ENCODE data around the gene KCNN1. TPM values are rescaled to one million over a fixed set of nuclear protein-coding genes. Genes with fewer than 3 reads are reported as not detected.
A peak's percentile ranks its signal among the peaks of the same experiment; 100 is the strongest.

Gene KCNN1
- total RNA-seq, 1 experiment from 2014 or later = 9.2 TPM

DNA sequence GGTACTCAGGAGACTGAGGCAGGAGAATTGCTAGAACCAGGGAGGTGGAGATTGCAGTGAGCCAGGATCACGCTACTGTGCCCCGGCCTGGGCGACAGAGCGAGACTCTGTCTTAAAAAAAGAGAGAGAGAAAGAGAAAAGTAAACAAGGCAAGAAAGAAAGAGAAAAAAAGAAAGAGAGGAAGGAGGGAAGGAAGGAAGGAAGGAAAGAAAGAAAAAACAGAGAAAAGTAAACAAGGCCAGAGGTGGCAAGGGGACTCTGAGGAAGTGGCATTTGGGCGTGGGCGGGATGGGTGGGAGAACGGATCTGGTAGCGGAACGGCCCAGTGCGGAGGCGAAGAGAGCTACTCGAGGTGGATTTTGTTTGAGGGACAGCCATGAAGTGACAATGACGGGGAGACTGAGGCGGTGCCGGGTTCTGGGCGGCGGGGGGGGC, 33.6 kb downstream of the KCNN1 start:
- Histone ChIP-seq H4K91ac (ENCODE audit: insufficient read length, low read depth, low read length) (no peak overlapping the region), H3K9ac (ENCODE audit: extremely low read depth, insufficient read length, low read length) (no peak overlapping the region)
- TF ChIP-seq, protein P1, sequence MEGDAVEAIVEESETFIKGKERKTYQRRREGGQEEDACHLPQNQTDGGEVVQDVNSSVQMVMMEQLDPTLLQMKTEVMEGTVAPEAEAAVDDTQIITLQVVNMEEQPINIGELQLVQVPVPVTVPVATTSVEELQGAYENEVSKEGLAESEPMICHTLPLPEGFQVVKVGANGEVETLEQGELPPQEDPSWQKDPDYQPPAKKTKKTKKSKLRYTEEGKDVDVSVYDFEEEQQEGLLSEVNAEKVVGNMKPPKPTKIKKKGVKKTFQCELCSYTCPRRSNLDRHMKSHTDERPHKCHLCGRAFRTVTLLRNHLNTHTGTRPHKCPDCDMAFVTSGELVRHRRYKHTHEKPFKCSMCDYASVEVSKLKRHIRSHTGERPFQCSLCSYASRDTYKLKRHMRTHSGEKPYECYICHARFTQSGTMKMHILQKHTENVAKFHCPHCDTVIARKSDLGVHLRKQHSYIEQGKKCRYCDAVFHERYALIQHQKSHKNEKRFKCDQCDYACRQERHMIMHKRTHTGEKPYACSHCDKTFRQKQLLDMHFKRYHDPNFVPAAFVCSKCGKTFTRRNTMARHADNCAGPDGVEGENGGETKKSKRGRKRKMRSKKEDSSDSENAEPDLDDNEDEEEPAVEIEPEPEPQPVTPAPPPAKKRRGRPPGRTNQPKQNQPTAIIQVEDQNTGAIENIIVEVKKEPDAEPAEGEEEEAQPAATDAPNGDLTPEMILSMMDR (conservative IDR thresholded peaks at IDR 0.05) = no peak

More for the DNA sequence above, 33.6 kb downstream of the KCNN1 start:
- Mint-ChIP-seq H3K27me3 (ENCODE audit: low read depth) (peaks cover 33% of the 10 kb centered on the region), H3K4me1 (peaks cover 6 to 13% of the 10 kb centered on the region in 2 experiments), H3K9me3 (no peaks in the 10 kb centered on the region), H3K4me3 (peak overlapping the region; percentile 58 to 83), H3K27ac (peak overlapping the region in 2 of 3 experiments; percentile 62 to 76; a peak in 2 of 7 replicates), H3K36me3 (ENCODE audit: insufficient read depth in 1 of 3, low read depth in 3 of 3) (no peaks in the 10 kb centered on the region)
- no peaks in the 10 kb centered on the region for H3K4me1 ChIP-seq (ENCODE audit: insufficient read depth, low read length)
- peaks cover 11% of the 10 kb centered on the region for H3K23me2 ChIP-seq (ENCODE audit: insufficient read length, low read depth, low read length, poor library complexity, severe bottlenecking)
- no peaks in the 10 kb centered on the region for H3K79me2 ChIP-seq (ENCODE audit: insufficient read depth, low read length)
- no peak overlapping the region for H3K27ac ChIP-seq (ENCODE audit: insufficient read length, low read depth, low read length)
- H4K20me1 ChIP-seq (ENCODE audit: control insufficient read depth, insufficient read depth, insufficient read length) = no peaks in the 10 kb centered on the region
- H3K27me3 ChIP-seq (ENCODE audit: insufficient read depth, low read length) = no peaks in the 10 kb centered on the region; the same call in 1 of the 2 replicates
- H3K9me3 ChIP-seq (ENCODE audit: control insufficient read depth, low read depth, low read length) = no peaks in the 10 kb centered on the region
- no peak overlapping the region for H2BK15ac ChIP-seq (ENCODE audit: low read depth, low read length)
- H3K4me2 ChIP-seq (ENCODE audit: insufficient read depth, insufficient read length, low read length) = no peak overlapping the region
- no peak overlapping the region for H4K8ac ChIP-seq (replicated peaks; ENCODE audit: insufficient read length, low read depth, low read length)
- H3K14ac ChIP-seq (ENCODE audit: insufficient read depth, low read length) = no peak overlapping the region
- H3K23ac ChIP-seq (ENCODE audit: insufficient read length, low read depth, low read length) = no peak overlapping the region
- H2BK120ac ChIP-seq (ENCODE audit: low read depth, low read length, poor library complexity, severe bottlenecking) = no peak overlapping the region
- no peak overlapping the region for H3K4ac ChIP-seq (ENCODE audit: low read depth, low read length)
- no peak overlapping the region for H3K56ac ChIP-seq (ENCODE audit: insufficient read length, low read depth, low read length)
- H3K18ac ChIP-seq (ENCODE audit: insufficient read length, low read depth, low read length) = no peak overlapping the region
- H3K79me1 ChIP-seq (ENCODE audit: insufficient read depth, low read depth, low read length, poor library complexity, severe bottlenecking) = no peaks in the 10 kb centered on the region
- H4K5ac ChIP-seq (ENCODE audit: insufficient read length, low read depth, low read length) = no peak overlapping the region
- no peak overlapping the region for H2BK12ac ChIP-seq (ENCODE audit: insufficient read length, low read depth, low read length)
- H2AK5ac ChIP-seq (ENCODE audit: insufficient read length, low read length) = no peak overlapping the region
- DNase-seq = no peak
- no peak overlapping the region for H3T11ph ChIP-seq (ENCODE audit: low read length)
- WGBS (ENCODE audit: extremely low coverage, insufficient read length, low lambda C conversion rate) = no CpG with 5 or more reads among the region's 17 CpGs
- no peak overlapping the region for H2BK5ac ChIP-seq (ENCODE audit: insufficient read length, low read length)
- no peak overlapping the region for H2AFZ ChIP-seq (ENCODE audit: low read length)
- no peak overlapping the region for H2BK20ac ChIP-seq (ENCODE audit: low read depth, low read length, poor library complexity, severe bottlenecking)

Measured in H9 (cell line).